Measurements from ENCODE around the gene TAF4.

The TAF4 gene

GRCh38 chr20:62063315-62063980, 2.2 kb downstream of the TAF4 start:
- ChIA-PET CTCF (interaction anchor here (1.0 kb wide), 2 partner anchors 52 to 72 kb away, joined by 3 read pairs; no protein-coding TSS in a partner anchor), POLR2A (no interaction called here)
- DNase-seq (ENCODE audit: extremely low spot score): no peak
- TF ChIP-seq CTBP1 (IDR thresholded peaks at IDR 0.05; ENCODE audit: borderline replicate concordance): no peak

GRCh38 chr20:62062661-62063314, 2.9 kb downstream of the TAF4 start:
- DNase-seq (ENCODE audit: extremely low spot score): no peak
- POLR2A ChIA-PET: no interaction called here
- CTCF ChIA-PET: interaction anchor here (1.0 kb wide), 2 partner anchors 52 to 73 kb away, joined by 3 read pairs; no protein-coding TSS in a partner anchor
- TF ChIP-seq ZNF384 (IDR thresholded peaks at IDR 0.05) (no peak), FOXK2 (IDR thresholded peaks at IDR 0.05) (no peak), LEF1 (IDR thresholded peaks at IDR 0.05; ENCODE audit: borderline replicate concordance) (no peak), SP1 (IDR thresholded peaks at IDR 0.05) (no peak), ELF4 (IDR thresholded peaks at IDR 0.05) (no peak)

- CTCF ChIA-PET: no interaction called here
- no peak for DNase-seq (ENCODE audit: extremely low spot score)
These were observed 3.7 kb downstream of the TAF4 start for GRCh38 chr20:62061851-62062423.

GRCh38 chr20:62060631-62061541, 4.8 kb downstream of the TAF4 start:
- TF ChIP-seq PKNOX1 (IDR thresholded peaks at IDR 0.05) (no peak), FOXA1 (IDR thresholded peaks at IDR 0.05) (no peak), FOXK2 (IDR thresholded peaks at IDR 0.05) (no peak), L3MBTL2 (conservative IDR thresholded peaks at IDR 0.05) (no peak)
- POLR2A ChIA-PET: no interaction called here
- CTCF ChIA-PET: no interaction called here
- no peak for DNase-seq (ENCODE audit: extremely low spot score)

More at GRCh38 chr20:62061851-62062423, 3.7 kb downstream of the TAF4 start:
- POLR2A ChIA-PET: no interaction called here
- no peak for TF ChIP-seq FOXM1 (IDR thresholded peaks at IDR 0.05; ENCODE audit: borderline replicate concordance)
- TF ChIP-seq NFRKB (IDR thresholded peaks at IDR 0.05): no peak

GRCh38 chr20:62059920-62060630, 5.6 kb downstream of the TAF4 start:
- POLR2A ChIA-PET: no interaction called here
- no peak for DNase-seq (ENCODE audit: extremely low spot score)
- CTCF ChIA-PET: no interaction called here
- TF ChIP-seq ARNT (IDR thresholded peaks at IDR 0.05) (no peak), FOXK2 (IDR thresholded peaks at IDR 0.05) (no peak), ELF4 (IDR thresholded peaks at IDR 0.05) (no peak)

GRCh38 chr20:62059401-62059800, 6.3 kb downstream of the TAF4 start:
- ChIA-PET POLR2A (no interaction called here), CTCF (no interaction called here)
- no peak for DNase-seq (ENCODE audit: extremely low spot score)
- no peak for TF ChIP-seq ELF4 (IDR thresholded peaks at IDR 0.05)
- TF ChIP-seq FOXM1 (IDR thresholded peaks at IDR 0.05; ENCODE audit: borderline replicate concordance): no peak
- no peak for TF ChIP-seq FOXK2 (IDR thresholded peaks at IDR 0.05)
- no peak for TF ChIP-seq BHLHE40 (IDR thresholded peaks at IDR 0.05; ENCODE audit: borderline replicate concordance)
- no peak for TF ChIP-seq SP1 (IDR thresholded peaks at IDR 0.05)
- TF ChIP-seq L3MBTL2 (conservative IDR thresholded peaks at IDR 0.05): no peak
- no peak for TF ChIP-seq HDGF (IDR thresholded peaks at IDR 0.05; ENCODE audit: borderline replicate concordance)
- TF ChIP-seq ARNT (IDR thresholded peaks at IDR 0.05): no peak
- no peak for TF ChIP-seq FOXA1 (IDR thresholded peaks at IDR 0.05)
- no peak for TF ChIP-seq TARDBP (IDR thresholded peaks at IDR 0.05)
- no peak for TF ChIP-seq ZNF384 (IDR thresholded peaks at IDR 0.05)

GRCh38 chr20:62058941-62059340, 6.7 kb downstream of the TAF4 start:
- TF ChIP-seq HDGF (IDR thresholded peaks at IDR 0.05; ENCODE audit: borderline replicate concordance) (no peak), TARDBP (IDR thresholded peaks at IDR 0.05) (no peak), FOXM1 (IDR thresholded peaks at IDR 0.05; ENCODE audit: borderline replicate concordance) (no peak), NFRKB (IDR thresholded peaks at IDR 0.05) (no peak), ELF4 (IDR thresholded peaks at IDR 0.05) (no peak), BHLHE40 (IDR thresholded peaks at IDR 0.05; ENCODE audit: borderline replicate concordance) (no peak), SUZ12 (IDR thresholded peaks at IDR 0.05) (no peak), ZNF384 (IDR thresholded peaks at IDR 0.05) (no peak), SP1 (IDR thresholded peaks at IDR 0.05) (no peak), CTBP1 (IDR thresholded peaks at IDR 0.05; ENCODE audit: borderline replicate concordance) (no peak), L3MBTL2 (conservative IDR thresholded peaks at IDR 0.05) (no peak), LEF1 (IDR thresholded peaks at IDR 0.05; ENCODE audit: borderline replicate concordance) (no peak), FOXK2 (IDR thresholded peaks at IDR 0.05) (no peak), FOXA1 (IDR thresholded peaks at IDR 0.05) (no peak), ARNT (IDR thresholded peaks at IDR 0.05) (no peak), PKNOX1 (IDR thresholded peaks at IDR 0.05) (no peak)
- ChIA-PET CTCF (no interaction called here), POLR2A (no interaction called here)
- no peak for DNase-seq (ENCODE audit: extremely low spot score)

Measured in HEK293T (cell line).